GM19455 (cell line): ENCODE measurements around the gene AGAP1.

ENCODE experiments used
- ATAC-seq: cut with Tn5 transposase; IDR thresholded peaks from one replicate; pipeline ENCODE4 v1.9.1; 2021; ENCODE audit not compliant: unreplicated experiment

The AGAP1 gene

GRCh38 chr2:235507928-235508327 lies 14.1 kb downstream of the AGAP1 start:
- no peak for ATAC-seq

GRCh38 chr2:235508371-235509160 lies 14.7 kb downstream of the AGAP1 start:
- no peak for ATAC-seq

GRCh38 chr2:235510318-235510717 lies 16.5 kb downstream of the AGAP1 start:
- no peak for ATAC-seq

- ATAC-seq: no peak
These were observed 17.4 kb downstream of the AGAP1 start for GRCh38 chr2:235511187-235511661.

GRCh38 chr2:235511751-235512698 lies 18.2 kb downstream of the AGAP1 start:
- ATAC-seq: no peak

- no peak for ATAC-seq
These were observed 18.8 kb downstream of the AGAP1 start for GRCh38 chr2:235512699-235513053.

GRCh38 chr2:235513984-235514626 lies 20.3 kb downstream of the AGAP1 start:
- no peak for ATAC-seq

- ATAC-seq: no peak
These were observed 21.0 kb downstream of the AGAP1 start for GRCh38 chr2:235514627-235515363.

GRCh38 chr2:235515364-235515742 lies 21.5 kb downstream of the AGAP1 start:
- ATAC-seq: no peak

- ATAC-seq: no peak
These were observed 22.0 kb downstream of the AGAP1 start for GRCh38 chr2:235515821-235516220.

- no peak for ATAC-seq
These were observed 22.4 kb downstream of the AGAP1 start for GRCh38 chr2:235516257-235516656.

GRCh38 chr2:235518322-235519090 lies 24.7 kb downstream of the AGAP1 start:
- no peak for ATAC-seq

GRCh38 chr2:235520787-235521186 lies 26.9 kb downstream of the AGAP1 start:
- ATAC-seq: no peak

GRCh38 chr2:235521844-235522243 lies 28.0 kb downstream of the AGAP1 start:
- no peak for ATAC-seq

- ATAC-seq: no peak
These were observed 29.2 kb downstream of the AGAP1 start for GRCh38 chr2:235523021-235523420.

GRCh38 chr2:235523486-235524150 lies 29.8 kb downstream of the AGAP1 start:
- ATAC-seq: no peak

GRCh38 chr2:235526166-235526565 lies 32.3 kb downstream of the AGAP1 start:
- no peak for ATAC-seq

- no peak for ATAC-seq
These were observed 34.1 kb downstream of the AGAP1 start for GRCh38 chr2:235527806-235528469.

GRCh38 chr2:235529621-235530020 lies 35.8 kb downstream of the AGAP1 start:
- ATAC-seq: no peak
